Fibroblast of lung (primary cell): ENCODE data around the gene ZNF804A. TPM values are rescaled to one million over a fixed set of nuclear protein-coding genes. Genes with fewer than 3 reads are reported as not detected.

Source experiments
- DNase-seq, 2 donors: peaks; one replicate each; pipeline versions ENCODE4 v3.0.0 to v3.0.0-alpha.2; 2010; ENCODE audit warnings: low read depth in 2 of 2
- H2AFZ ChIP-seq: 2 replicates; pipeline ENCODE4 v1.5.1; 2012; ENCODE audit warnings: low read length, control low read depth, inconsistent platforms
- H3K27ac ChIP-seq: 2 replicates; pipeline ENCODE4 v1.5.1; 2011; ENCODE audit warnings: low read length, control low read depth; ENCODE audit not compliant: insufficient read depth
- H3K27me3 ChIP-seq: 2 replicates; pipeline ENCODE4 v1.5.1; 2011; ENCODE audit warnings: mild to moderate bottlenecking, low read length; ENCODE audit not compliant: control insufficient read depth, insufficient read depth
- H3K36me3 ChIP-seq: 2 replicates; pipeline ENCODE4 v1.5.1; 2011; ENCODE audit warnings: low read length; ENCODE audit not compliant: control insufficient read depth, insufficient read depth
- H3K4me1 ChIP-seq: 2 replicates; pipeline ENCODE4 v1.5.1; 2011; ENCODE audit warnings: low read length; ENCODE audit not compliant: control insufficient read depth, insufficient read depth; ENCODE audit errors: extremely low read depth
- H3K4me2 ChIP-seq: 2 replicates; pipeline ENCODE4 v1.5.1; 2011; ENCODE audit warnings: low read length, control low read depth; ENCODE audit not compliant: insufficient read depth; ENCODE audit errors: extremely low read depth
- H3K4me3 ChIP-seq, 4 experiments: fragments of 200-600 bp in 1 of 4; sonication (generic) in 1 of 4; replicated peaks in 1 of 4; 2 replicates each; pipeline ENCODE4 v1.5.1; 2011 to 2016; ENCODE audit warnings: low read length in 4 of 4, low read depth in 3 of 4, mild to moderate bottlenecking in 3 of 4, control low read depth in 2 of 4, inconsistent platforms in 1 of 4, mixed read lengths in 1 of 4; ENCODE audit not compliant: insufficient read depth in 1 of 4; ENCODE audit errors: control extremely low read depth in 1 of 4
- H3K79me2 ChIP-seq: 2 replicates; pipeline ENCODE4 v1.5.1; 2012; ENCODE audit warnings: mild to moderate bottlenecking, low read length, inconsistent platforms; ENCODE audit not compliant: control insufficient read depth, insufficient read depth
- H3K9ac ChIP-seq: 2 replicates; pipeline ENCODE4 v1.5.1; 2011; ENCODE audit warnings: mild to moderate bottlenecking, low read length, control low read depth; ENCODE audit not compliant: insufficient read depth
- H3K9me3 ChIP-seq: 2 replicates; pipeline ENCODE4 v1.5.1; 2012; ENCODE audit warnings: low read depth, low read length; ENCODE audit not compliant: control insufficient read depth, insufficient read depth
- H4K20me1 ChIP-seq: 2 replicates; pipeline ENCODE4 v1.5.1; 2011; ENCODE audit warnings: low read length; ENCODE audit not compliant: control insufficient read depth, insufficient read depth; ENCODE audit errors: extremely low read depth
- EZH2 ChIP-seq: IDR thresholded peaks from 2 replicates; pipeline ENCODE4 v1.5.1; 2012; ENCODE audit warnings: low read length, control low read depth, mild to moderate bottlenecking; ENCODE audit errors: missing control alignments
- polyA plus RNA-seq, 2 donors: library from polyadenylated mRNA; depleted of rRNA in 1 of 2; stranded (reverse) in 1 of 2; unstranded in 1 of 2; fragments of >200 nt; gene quantifications; 2 replicates each; pipeline ENCODE4 v1.2.1, GENCODE V29; 2011 to 2012; ENCODE audit warnings: missing spikeins in 1 of 2
- total RNA-seq: library from RNA; depleted of rRNA; stranded (reverse); fragments of >200 nt; gene quantifications from 2 replicates; pipeline ENCODE4 v1.2.1, GENCODE V29; 2014
- TF ChIP-seq, protein P1 (sequence below), 2 donors: IDR thresholded peaks in 1 of 2; conservative IDR thresholded peaks in 1 of 2; 1 replicate in 1 of 2; 2 replicates in 1 of 2; pipeline ENCODE4 v1.5.1; 2011 to 2012; ENCODE audit warnings: low read length in 2 of 2, control low read depth in 1 of 2, inconsistent platforms in 1 of 2, low read depth in 1 of 2, mild to moderate bottlenecking in 1 of 2

Gene ZNF804A
- total and polyA plus RNA-seq, 2 donors (not counting 1 experiment from before 2014, with no cell fraction given), result 3.0 to 6.9 TPM

DNA sequence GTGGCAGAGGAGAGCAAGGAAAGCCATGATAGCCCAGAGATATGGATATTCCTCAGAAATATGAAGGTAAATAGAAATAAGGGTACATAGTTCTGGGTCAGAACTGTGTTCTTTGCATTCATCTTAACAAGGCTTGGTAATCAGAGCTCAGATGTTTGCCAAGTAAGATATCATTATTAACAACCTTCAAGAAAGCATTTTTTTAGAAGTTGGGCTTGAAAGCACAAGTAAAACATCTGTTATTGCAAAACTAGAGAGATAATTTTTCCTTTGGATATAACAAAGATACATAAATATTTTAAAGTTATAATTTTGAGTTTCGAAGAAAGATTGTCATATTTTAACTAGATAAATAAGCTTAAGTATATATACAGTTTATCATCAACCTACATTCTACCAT is 171.4 kb downstream of the ZNF804A start:
- TF ChIP-seq EZH2, result no peak
- TF ChIP-seq, protein P1, sequence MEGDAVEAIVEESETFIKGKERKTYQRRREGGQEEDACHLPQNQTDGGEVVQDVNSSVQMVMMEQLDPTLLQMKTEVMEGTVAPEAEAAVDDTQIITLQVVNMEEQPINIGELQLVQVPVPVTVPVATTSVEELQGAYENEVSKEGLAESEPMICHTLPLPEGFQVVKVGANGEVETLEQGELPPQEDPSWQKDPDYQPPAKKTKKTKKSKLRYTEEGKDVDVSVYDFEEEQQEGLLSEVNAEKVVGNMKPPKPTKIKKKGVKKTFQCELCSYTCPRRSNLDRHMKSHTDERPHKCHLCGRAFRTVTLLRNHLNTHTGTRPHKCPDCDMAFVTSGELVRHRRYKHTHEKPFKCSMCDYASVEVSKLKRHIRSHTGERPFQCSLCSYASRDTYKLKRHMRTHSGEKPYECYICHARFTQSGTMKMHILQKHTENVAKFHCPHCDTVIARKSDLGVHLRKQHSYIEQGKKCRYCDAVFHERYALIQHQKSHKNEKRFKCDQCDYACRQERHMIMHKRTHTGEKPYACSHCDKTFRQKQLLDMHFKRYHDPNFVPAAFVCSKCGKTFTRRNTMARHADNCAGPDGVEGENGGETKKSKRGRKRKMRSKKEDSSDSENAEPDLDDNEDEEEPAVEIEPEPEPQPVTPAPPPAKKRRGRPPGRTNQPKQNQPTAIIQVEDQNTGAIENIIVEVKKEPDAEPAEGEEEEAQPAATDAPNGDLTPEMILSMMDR (conservative IDR thresholded peaks at IDR 0.05 in 1 of 2, IDR thresholded peaks at IDR 0.05 in 1 of 2; ENCODE audit: low read depth in 1 of 2, low read length in 2 of 2), result no peak
- H3K9me3 ChIP-seq, result no peaks in the 10 kb centered on the region
- no peaks in the 10 kb centered on the region for H3K27me3 ChIP-seq
- H4K20me1 ChIP-seq, result no peaks in the 10 kb centered on the region
- no peak overlapping the region for H3K9ac ChIP-seq
- H3K4me3 ChIP-seq, result no peak overlapping the region
- H3K4me1 ChIP-seq, result no peaks in the 10 kb centered on the region
- no peak overlapping the region for H2AFZ ChIP-seq
- H3K27ac ChIP-seq, result no peak overlapping the region
- H3K4me2 ChIP-seq, result no peak overlapping the region
- no peaks in the 10 kb centered on the region for H3K36me3 ChIP-seq
- no peaks in the 10 kb centered on the region for H3K79me2 ChIP-seq
- peak in 1 of 2 donors; percentile 29 for DNase-seq

DNA sequence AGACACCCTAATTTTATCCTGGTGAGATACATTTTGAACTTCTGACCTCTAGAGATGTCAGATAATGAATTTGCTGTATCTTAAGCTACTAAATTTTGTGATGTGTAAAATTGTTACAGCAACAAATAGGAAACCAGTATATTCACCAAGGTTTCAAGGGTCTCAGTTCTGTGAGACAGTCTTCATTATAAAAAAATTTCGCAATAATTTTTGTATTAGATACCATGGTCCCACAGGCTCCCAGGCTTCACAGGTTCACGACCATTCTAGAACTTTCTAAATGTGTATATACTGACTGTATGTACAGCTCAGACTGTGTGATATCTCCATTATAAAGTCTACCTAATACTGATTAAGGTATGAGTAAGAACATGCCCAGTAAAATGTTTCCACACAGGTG is 181.4 kb downstream of the ZNF804A start:
- no peaks in the 10 kb centered on the region for H3K27me3 ChIP-seq
- no peaks in the 10 kb centered on the region for H3K4me1 ChIP-seq
- TF ChIP-seq, protein P1 (conservative IDR thresholded peaks at IDR 0.05 in 1 of 2, IDR thresholded peaks at IDR 0.05 in 1 of 2; ENCODE audit: low read depth in 1 of 2, low read length in 2 of 2), result no peak
- no peak for TF ChIP-seq EZH2
- H3K9me3 ChIP-seq, result no peaks in the 10 kb centered on the region
- no peaks in the 10 kb centered on the region for H4K20me1 ChIP-seq
- no peak overlapping the region for H2AFZ ChIP-seq
- no peak overlapping the region for H3K27ac ChIP-seq
- H3K79me2 ChIP-seq, result no peaks in the 10 kb centered on the region
- no peak for DNase-seq
- no peaks in the 10 kb centered on the region for H3K36me3 ChIP-seq
- H3K4me3 ChIP-seq, result no peak overlapping the region
- no peak overlapping the region for H3K4me2 ChIP-seq
- H3K9ac ChIP-seq, result no peak overlapping the region

DNA sequence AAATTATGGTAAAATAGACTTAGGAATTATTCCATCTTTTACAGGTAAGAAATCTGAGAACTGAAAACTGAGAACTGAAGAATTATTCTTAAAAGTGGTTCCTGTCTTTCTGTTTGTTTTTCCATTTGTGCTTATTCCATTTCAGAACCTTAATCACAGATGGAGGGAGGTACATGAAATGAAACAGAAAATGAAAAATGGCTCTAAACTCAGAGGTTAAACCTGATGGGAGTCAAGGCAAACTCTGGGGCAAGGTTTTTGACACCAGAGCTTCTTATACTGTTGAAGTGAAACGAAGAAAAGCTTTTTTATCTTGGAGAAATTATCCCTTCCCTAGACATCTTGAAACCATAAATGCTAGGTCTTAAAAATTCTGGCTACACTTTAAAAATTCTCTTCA is 182.1 kb downstream of the ZNF804A start:
- H3K9me3 ChIP-seq, result no peaks in the 10 kb centered on the region
- no peaks in the 10 kb centered on the region for H4K20me1 ChIP-seq
- no peak overlapping the region for H3K27ac ChIP-seq
- no peaks in the 10 kb centered on the region for H3K4me1 ChIP-seq
- no peaks in the 10 kb centered on the region for H3K27me3 ChIP-seq
- DNase-seq, result no peak
- H3K79me2 ChIP-seq, result no peaks in the 10 kb centered on the region
- no peak overlapping the region for H3K4me3 ChIP-seq
- H3K4me2 ChIP-seq, result no peak overlapping the region
- H2AFZ ChIP-seq, result no peak overlapping the region
- TF ChIP-seq EZH2, result no peak
- TF ChIP-seq, protein P1 (conservative IDR thresholded peaks at IDR 0.05 in 1 of 2, IDR thresholded peaks at IDR 0.05 in 1 of 2; ENCODE audit: low read depth in 1 of 2, low read length in 2 of 2), result no peak
- no peak overlapping the region for H3K9ac ChIP-seq
- H3K36me3 ChIP-seq, result no peaks in the 10 kb centered on the region
